Activated gamma-delta T cell (primary cell): ENCODE results near the gene NPAS1.
A peak's percentile ranks its signal among the peaks of the same experiment; 100 is the strongest.
"Not testable (repeated sequence)": the region's sequence is repeated elsewhere in the genome, so short reads cannot be mapped to it uniquely, and the experiment has no call there.

ENCODE experiments used
- DNase-seq: peaks from one replicate; lab custom pipeline; 2025; lab: John Stamatoyannopoulos, UW

The NPAS1 gene

GRCh38 chr19:46990991-46991676 lies 28.5 kb upstream of the NPAS1 start:
- no peak for DNase-seq

GRCh38 chr19:46992699-46993535 lies 26.7 kb upstream of the NPAS1 start:
- no peak for DNase-seq

DNA sequence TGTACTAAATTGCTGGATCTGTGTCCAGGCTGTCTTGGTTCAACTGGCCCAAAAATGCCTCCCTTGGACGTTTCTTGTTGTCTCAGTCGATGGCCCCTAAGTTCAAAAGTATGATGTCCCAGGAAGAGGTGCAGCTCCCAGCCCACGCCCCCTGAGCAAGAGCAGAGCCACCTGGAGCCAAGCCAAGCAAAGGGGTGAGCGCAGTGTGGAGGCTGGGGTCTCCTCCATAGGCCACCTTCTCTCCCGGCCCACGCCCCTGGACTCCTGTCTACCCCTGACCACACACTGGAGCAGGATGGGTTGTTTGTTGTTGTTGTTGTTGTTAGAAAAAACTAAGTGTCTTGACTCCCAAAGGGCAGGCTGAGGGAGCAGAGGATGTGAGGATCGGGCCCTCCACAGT lies 26.0 kb upstream of the NPAS1 start:
- DNase-seq: no peak

DNA sequence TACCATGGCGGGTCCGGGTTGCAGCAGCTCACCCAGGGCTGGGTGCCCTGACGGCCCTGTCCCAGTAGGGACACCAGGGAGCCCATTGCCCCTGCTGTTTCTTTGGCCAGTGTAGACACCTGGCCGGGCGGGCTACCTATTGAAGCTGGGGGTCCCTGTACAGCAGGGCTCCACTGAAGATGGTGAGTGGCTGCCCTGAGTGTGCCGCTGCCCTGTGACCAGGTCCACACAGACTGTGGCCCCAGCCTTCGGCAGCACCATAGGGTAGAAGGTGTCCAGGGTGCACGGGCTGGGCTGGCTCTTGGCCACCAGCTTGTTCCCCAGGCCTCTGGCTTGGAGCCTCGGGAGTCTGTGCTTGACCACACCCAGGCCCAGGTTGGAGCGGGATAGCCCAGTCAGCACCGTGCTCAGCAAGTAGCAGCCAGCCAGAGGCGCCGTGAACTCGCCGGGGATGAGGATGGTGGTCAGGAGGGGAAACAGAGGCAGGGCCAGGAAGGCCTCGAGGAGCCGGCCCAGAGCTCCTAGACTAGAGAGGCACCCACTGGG lies 25.4 kb upstream of the NPAS1 start:
- no peak for DNase-seq

DNA sequence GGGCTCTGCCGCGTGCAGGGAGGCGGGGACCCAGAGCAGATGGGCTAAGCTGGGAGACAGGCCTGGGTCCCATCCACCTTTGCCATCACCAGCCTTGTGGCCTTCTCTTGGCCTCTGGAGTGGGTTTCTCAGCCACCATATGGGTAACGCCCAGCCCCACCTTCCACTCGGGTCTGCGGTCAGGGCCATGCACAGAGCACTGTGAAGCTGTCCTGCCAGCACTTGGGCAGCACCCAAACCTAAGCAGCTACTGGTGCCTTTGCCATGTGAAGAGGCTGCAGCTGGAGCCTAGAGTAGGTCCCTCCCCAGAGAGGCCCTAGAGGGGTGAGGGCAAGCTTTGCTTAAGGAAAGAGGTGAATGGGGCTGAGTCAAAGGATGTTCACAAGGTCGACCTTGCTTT lies 24.1 kb upstream of the NPAS1 start:
- no peak for DNase-seq

GRCh38 chr19:46998445-46999125 lies 21.1 kb upstream of the NPAS1 start:
- DNase-seq: no peak

DNA sequence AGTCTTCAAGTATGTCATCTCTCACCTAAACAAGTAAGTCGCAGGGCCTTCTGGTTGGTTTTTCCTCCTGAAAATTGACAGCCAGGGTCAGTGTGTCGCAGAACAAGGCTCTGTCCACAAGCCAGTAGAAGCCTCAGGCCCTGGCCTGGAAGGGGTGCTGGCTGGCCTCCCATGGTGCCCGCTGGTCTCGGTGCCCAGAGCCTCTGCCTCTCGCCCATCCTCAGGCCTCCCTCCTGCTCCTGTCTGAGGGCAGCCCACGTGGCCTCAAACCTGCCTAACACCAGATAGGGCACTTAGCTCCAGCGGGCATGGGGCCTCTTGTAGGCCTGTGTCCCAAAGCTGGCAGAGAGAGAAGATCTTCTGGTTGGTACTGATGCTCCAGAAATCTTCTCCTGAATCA lies 20.3 kb upstream of the NPAS1 start:
- DNase-seq: no peak

DNA sequence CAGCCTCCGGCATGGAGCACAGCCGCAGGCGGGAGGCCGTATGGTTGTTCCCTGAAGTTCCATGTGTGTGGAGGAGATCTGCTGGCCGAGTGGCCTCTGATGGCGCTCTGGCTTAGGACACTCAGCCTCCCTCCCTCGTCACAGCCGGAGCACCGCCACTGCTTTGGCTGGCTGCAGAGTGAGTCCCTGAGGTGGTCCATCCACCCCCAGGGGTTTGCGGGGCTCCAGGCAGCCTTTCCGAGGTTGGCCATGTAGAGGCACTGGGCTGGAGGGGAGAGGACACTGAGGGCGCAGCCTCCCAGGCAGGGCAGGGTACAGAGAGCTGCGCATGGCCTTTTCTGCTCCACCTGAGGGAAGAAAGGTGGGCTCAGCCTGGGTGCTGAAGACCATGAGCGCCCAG lies 19.8 kb upstream of the NPAS1 start:
- no peak for DNase-seq

- DNase-seq: no peak
Measured at GRCh38 chr19:47000373-47000772, 19.3 kb upstream of the NPAS1 start.

- no peak for DNase-seq
Measured at GRCh38 chr19:47001584-47001983, 18.1 kb upstream of the NPAS1 start.

GRCh38 chr19:47002106-47002766 lies 17.4 kb upstream of the NPAS1 start:
- no peak for DNase-seq

DNA sequence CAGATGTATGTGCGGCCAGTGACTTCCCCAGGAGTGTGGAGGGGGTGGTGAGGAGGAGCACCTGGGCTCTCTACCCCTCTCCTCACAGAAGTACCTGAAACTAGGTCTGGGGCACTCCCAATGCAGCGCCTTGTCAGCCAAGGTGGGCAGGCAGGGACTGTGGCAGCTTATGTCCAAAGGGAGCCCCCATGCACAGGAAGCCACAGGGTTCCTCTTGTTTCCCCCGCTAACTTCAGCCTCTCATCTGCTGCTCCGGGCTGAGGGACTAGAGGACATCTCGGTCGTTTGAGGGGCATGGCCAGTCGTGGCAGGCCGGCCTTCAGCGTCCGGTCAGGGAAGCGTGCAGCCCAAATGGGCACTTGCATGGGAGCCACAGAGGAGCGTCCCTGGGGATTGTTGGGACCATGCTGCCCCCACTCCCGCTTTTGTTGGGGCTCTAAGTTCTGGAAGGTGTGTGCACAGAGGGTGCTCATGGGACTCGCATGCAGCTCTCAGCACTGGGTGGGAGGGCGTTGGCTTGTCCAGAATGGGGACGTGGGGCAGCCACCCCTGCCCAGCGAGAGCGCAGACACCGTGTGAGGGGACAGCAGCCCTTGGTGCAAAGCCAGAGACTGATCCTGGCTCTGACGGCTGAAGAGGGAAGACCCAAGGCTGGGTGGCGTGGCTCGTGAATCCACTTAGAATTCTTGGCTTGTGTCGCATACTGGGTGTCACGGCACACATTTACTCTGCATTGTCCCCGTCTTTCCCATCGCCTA lies 16.6 kb upstream of the NPAS1 start:
- DNase-seq: no peak

GRCh38 chr19:47003611-47004465 lies 15.8 kb upstream of the NPAS1 start:
- no peak for DNase-seq

GRCh38 chr19:47005164-47005641 lies 14.4 kb upstream of the NPAS1 start:
- no peak for DNase-seq

DNA sequence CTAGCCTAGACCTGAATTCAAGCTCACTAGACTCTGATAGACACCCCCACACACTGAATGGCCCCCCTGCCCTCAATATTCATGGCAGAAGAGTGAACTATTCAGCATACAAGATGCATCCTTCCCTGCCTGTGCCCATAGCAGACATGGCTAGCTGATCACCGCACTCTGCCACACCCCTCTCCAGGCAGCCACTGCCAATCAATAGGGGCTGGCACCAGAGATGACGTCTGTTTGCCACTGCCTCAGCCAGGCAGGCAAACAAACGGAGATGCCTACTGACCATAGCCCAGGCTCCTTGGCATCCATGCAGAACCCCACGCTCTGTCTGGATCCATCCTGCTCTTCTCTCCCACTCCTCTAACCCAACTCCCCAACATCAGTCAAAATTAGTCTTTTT lies 13.8 kb upstream of the NPAS1 start:
- DNase-seq: no peak

GRCh38 chr19:47006496-47006895 lies 13.1 kb upstream of the NPAS1 start:
- no peak for DNase-seq

GRCh38 chr19:47010549-47010948 lies 9.1 kb upstream of the NPAS1 start:
- DNase-seq: not testable (repeated sequence)

DNA sequence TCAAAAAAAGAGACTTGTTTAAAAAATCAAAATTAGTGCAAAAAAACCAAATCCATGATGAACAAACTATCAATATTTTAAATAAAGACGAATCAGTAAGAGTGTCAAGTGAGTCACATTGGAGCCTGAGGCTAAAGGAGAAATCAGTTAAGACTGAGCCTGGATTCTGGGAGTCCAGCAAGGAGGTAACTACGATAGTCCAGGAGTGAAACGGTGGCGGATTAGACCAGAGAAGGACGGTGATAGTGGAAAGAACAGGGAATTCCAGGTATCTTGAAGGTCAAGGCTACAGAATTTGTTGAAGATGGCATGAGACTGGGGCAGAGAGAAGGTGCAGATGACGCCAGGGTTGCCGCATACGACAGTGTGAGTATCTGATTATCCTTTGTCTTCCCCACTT lies 7.0 kb upstream of the NPAS1 start:
- no peak for DNase-seq

GRCh38 chr19:47013041-47013517 lies 6.6 kb upstream of the NPAS1 start:
- peak; percentile 32 for DNase-seq

DNA sequence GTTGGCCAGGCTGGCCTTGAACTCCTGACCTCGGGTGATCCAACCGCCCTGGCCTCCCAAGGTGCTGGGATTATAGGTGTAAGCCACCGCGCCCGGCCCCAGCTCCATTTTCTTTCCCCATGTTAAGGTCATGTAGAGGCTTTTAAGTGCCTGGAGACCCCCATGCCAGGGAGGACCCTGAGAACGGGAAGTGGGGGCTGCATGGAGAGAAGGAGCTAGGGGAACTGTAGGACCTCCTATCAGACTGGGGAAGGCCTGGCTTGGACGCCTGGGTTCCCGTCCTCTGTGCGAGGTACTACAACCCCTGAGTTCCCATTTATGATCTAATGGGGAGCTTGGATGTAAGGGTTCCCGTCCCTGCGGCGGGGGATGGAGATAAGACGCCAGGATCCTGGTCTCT lies 714 bp upstream of the NPAS1 start:
- no peak for DNase-seq
